HG03108 (cell line): ENCODE results near the gene DHRS7C.
"Not testable (repeated sequence)": the region's sequence is repeated elsewhere in the genome, so short reads cannot be mapped to it uniquely, and the experiment has no call there.

ENCODE experiments used
- ATAC-seq: cut with Tn5 transposase; IDR thresholded peaks from one replicate; pipeline ENCODE4 v1.9.1; 2021; ENCODE audit warnings: moderate library complexity; ENCODE audit not compliant: unreplicated experiment

Gene DHRS7C

GRCh38 chr17:9810100-9810949 is 18.9 kb upstream of the DHRS7C start:
- no peak for ATAC-seq

- no peak for ATAC-seq
Measured at GRCh38 chr17:9809409-9809808, 18.0 kb upstream of the DHRS7C start.

GRCh38 chr17:9806699-9807098 is 15.3 kb upstream of the DHRS7C start:
- ATAC-seq = no peak

GRCh38 chr17:9805769-9806168 is 14.4 kb upstream of the DHRS7C start:
- ATAC-seq = no peak

GRCh38 chr17:9802697-9803096 is 11.3 kb upstream of the DHRS7C start:
- ATAC-seq = no peak

- ATAC-seq = no peak
Measured at GRCh38 chr17:9802294-9802693, 10.9 kb upstream of the DHRS7C start.

GRCh38 chr17:9801505-9801904 is 10.1 kb upstream of the DHRS7C start:
- ATAC-seq = no peak

- ATAC-seq = no peak
Measured at GRCh38 chr17:9798724-9799123, 7.3 kb upstream of the DHRS7C start.

- ATAC-seq = no peak
Measured at GRCh38 chr17:9798008-9798407, 6.6 kb upstream of the DHRS7C start.

GRCh38 chr17:9792181-9792840 is 919 bp upstream of the DHRS7C start:
- no peak for ATAC-seq

- ATAC-seq = no peak
Measured at GRCh38 chr17:9790316-9790715, 1.1 kb downstream of the DHRS7C start.

- ATAC-seq = no peak
Measured at GRCh38 chr17:9788601-9789000, 2.8 kb downstream of the DHRS7C start.

- no peak for ATAC-seq
Measured at GRCh38 chr17:9784544-9784943, 6.8 kb downstream of the DHRS7C start.

- ATAC-seq = not testable (repeated sequence)
Measured at GRCh38 chr17:9783465-9783864, 7.9 kb downstream of the DHRS7C start.

- no peak for ATAC-seq
Measured at GRCh38 chr17:9783050-9783449, 8.3 kb downstream of the DHRS7C start.

- no peak for ATAC-seq
Measured at GRCh38 chr17:9780552-9780951, 10.8 kb downstream of the DHRS7C start.

GRCh38 chr17:9776911-9777310 is 14.5 kb downstream of the DHRS7C start:
- no peak for ATAC-seq

GRCh38 chr17:9772658-9773057 is 18.7 kb downstream of the DHRS7C start:
- ATAC-seq = no peak

- no peak for ATAC-seq
Measured at GRCh38 chr17:9771465-9771864, 19.9 kb downstream of the DHRS7C start.

- ATAC-seq = no peak
Measured at GRCh38 chr17:9769036-9769695, 22.2 kb downstream of the DHRS7C start.

GRCh38 chr17:9768381-9768934 is 22.9 kb downstream of the DHRS7C start:
- no peak for ATAC-seq
